Upper lobe of left lung (tissue), 6 donors: ENCODE data around the gene ZNF155. TPM values are rescaled to one million over a fixed set of nuclear protein-coding genes. Genes with fewer than 3 reads are reported as not detected.

Experiments used
- ATAC-seq, 2 donors: fragments of 200-7000 bp; cut with Tn5 transposase; one replicate each; pipeline ENCODE4 v1.9.1; 2022; ENCODE audit warnings: mild to moderate bottlenecking in 2 of 2, moderate library complexity in 2 of 2; ENCODE audit not compliant: low FRiP score in 2 of 2
- DNase-seq, 2 donors: peaks; one replicate each; pipeline ENCODE4 v3.0.0-alpha.2; 2019 to 2020
- H3K27ac ChIP-seq, 4 donors: fragments of 200-600 bp; sonication (generic); one replicate each; pipeline ENCODE4 v1.5.1; 2016 to 2019
- H3K27me3 ChIP-seq, 4 donors: fragments of 200-600 bp; sonication (generic); one replicate each; pipeline ENCODE4 v1.5.1; 2017 to 2019
- H3K36me3 ChIP-seq, 4 donors: fragments of 200-600 bp; sonication (generic); one replicate each; pipeline ENCODE4 v1.5.1; 2016 to 2019
- H3K4me1 ChIP-seq, 4 donors: fragments of 200-600 bp; sonication (generic); one replicate each; pipeline ENCODE4 v1.5.1; 2018 to 2019
- H3K4me3 ChIP-seq, 4 donors: fragments of 200-600 bp; sonication (generic); one replicate each; pipeline ENCODE4 v1.5.1; 2017 to 2019; ENCODE audit warnings: mild to moderate bottlenecking in 2 of 4, moderate library complexity in 1 of 4
- H3K9me3 ChIP-seq, 4 donors: fragments of 200-600 bp; sonication (generic); one replicate each; pipeline ENCODE4 v1.5.1; 2018 to 2019
- EP300 ChIP-seq, 4 donors: sonication (generic); formaldehyde crosslinking; IDR thresholded peaks; one replicate each; pipeline ENCODE4 v1.5.1; 2017; ENCODE audit warnings: antibody characterized with exemption in 4 of 4, control low read depth in 2 of 4
- POLR2A ChIP-seq, 4 donors: fragments of 450-650 bp; IDR thresholded peaks; one replicate each; pipeline ENCODE4 v1.5.1; 2016 to 2017; ENCODE audit warnings: antibody characterized with exemption in 4 of 4, mild to moderate bottlenecking in 2 of 4
- POLR2AphosphoS5 ChIP-seq, 2 donors: sonication (generic); formaldehyde crosslinking; IDR thresholded peaks; one replicate each; pipeline ENCODE4 v1.5.1; 2017; ENCODE audit warnings: antibody characterized with exemption in 2 of 2
- WGBS, 2 donors: methylation state at CpG; one replicate each; pipeline ENCODE4 v1.1.5; 2017 to 2018; 5-methylcytosine and 5-hydroxymethylcytosine counted together
- total RNA-seq, 6 donors: library from RNA; depleted of rRNA in 4 of 6; stranded (reverse); fragments of >200 nt in 4 of 6; gene quantifications; one replicate each; pipeline versions ENCODE4 v1.1.0 to v1.2.1, GENCODE V29; 2016 to 2021
- TF ChIP-seq, protein P1 (sequence below), 6 experiments: fragments of 450-650 bp in 4 of 6; fragments of 200-600 bp in 2 of 6; sonication (generic) in 2 of 6; IDR thresholded peaks; one replicate each; pipeline ENCODE4 v1.5.1; 2016 to 2019; ENCODE audit warnings: antibody characterized with exemption in 6 of 6
- donor health status: DM: no; HTN: no; CAD: no; lungs with moderate emphysema.
- donor health status: DM: no; HTN: yes; CAD: no; lungs with severe emphysema.

Gene ZNF155
- total RNA-seq, 6 donors from 2014 or later, result 3.4 to 8.6 (median 5.7) TPM

DNA sequence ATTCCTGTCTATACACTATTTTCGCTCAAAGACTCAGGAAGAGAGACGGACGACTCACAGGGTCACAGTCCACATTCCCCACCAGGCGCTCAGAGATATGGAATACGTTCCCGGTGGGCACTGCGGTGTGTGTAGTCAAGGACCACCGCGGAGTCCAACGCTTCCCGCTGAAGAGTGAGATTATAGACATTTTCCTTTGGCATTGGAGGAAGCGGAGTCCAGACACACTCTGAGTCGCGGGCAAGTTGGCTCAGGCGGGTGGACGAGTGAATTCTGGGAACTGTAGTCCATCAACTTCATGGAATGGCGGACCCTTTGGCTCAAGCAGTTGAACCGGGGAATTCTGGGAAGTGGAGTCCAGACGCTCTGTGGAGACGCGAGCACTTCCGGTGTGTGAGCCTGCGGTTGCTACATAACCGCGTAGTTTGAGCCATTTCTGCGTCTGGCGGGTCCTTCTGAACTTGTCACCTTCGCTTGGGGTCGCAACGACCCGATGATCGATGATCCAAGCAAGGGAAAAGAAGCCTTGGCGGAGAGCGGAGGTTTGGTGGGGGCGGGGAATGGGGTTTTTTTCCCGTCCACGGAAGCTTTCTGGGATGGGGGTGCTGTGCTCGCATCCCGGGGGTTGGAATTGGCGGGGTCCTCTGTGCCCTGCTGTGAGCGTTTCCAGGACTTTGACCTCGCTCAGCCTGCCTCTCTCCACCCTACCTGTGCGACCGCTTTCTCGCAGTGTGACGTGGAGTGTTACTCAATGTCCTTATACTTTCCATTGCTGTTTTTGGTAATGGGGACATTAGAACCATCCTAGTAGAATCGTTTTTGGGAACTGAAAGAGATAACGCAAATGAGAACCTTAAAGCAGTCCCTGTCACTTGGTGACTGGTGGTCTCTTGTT is 18.8 kb downstream of the ZNF155 start, which contains the start of gene ZNF230:
ZNF230 (plus strand) TSS at position 392 of the 895 bp plus-strand sequence. CDS start 4,122 bp downstream, outside the sequence.
- H3K4me3 ChIP-seq, result peak within 1 kb of the TSS; percentile 78 to 96 (median 87)
- 0 to 1% methylated on average over 29 to 48 of the region's 48 CpGs for WGBS, 2 donors
- H3K36me3 ChIP-seq, result peaks cover 2 to 13% (median 10%) of the 10 kb centered on the region in 4 donors
- peaks cover 10 to 16% (median 12%) of the 10 kb centered on the region in 4 donors for H3K4me1 ChIP-seq
- peaks cover 6 to 30% (median 21%) of the 10 kb centered on the region in 4 donors for H3K9me3 ChIP-seq
- DNase-seq, result peak; percentile 24 to 96
- peak within 1 kb of the TSS; percentile 70 to 90 (median 87) for H3K27ac ChIP-seq
- peak; percentile 99 to 100 for ATAC-seq
- TF ChIP-seq EP300 (IDR thresholded peaks at IDR 0.05) (no peak), POLR2AphosphoS5 (IDR thresholded peaks at IDR 0.05) (peak; percentile 82 to 85), POLR2A (IDR thresholded peaks at IDR 0.05) (peak in 1 of 4 donors; percentile 50)
- TF ChIP-seq, protein P1, sequence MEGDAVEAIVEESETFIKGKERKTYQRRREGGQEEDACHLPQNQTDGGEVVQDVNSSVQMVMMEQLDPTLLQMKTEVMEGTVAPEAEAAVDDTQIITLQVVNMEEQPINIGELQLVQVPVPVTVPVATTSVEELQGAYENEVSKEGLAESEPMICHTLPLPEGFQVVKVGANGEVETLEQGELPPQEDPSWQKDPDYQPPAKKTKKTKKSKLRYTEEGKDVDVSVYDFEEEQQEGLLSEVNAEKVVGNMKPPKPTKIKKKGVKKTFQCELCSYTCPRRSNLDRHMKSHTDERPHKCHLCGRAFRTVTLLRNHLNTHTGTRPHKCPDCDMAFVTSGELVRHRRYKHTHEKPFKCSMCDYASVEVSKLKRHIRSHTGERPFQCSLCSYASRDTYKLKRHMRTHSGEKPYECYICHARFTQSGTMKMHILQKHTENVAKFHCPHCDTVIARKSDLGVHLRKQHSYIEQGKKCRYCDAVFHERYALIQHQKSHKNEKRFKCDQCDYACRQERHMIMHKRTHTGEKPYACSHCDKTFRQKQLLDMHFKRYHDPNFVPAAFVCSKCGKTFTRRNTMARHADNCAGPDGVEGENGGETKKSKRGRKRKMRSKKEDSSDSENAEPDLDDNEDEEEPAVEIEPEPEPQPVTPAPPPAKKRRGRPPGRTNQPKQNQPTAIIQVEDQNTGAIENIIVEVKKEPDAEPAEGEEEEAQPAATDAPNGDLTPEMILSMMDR (IDR thresholded peaks at IDR 0.05), result peak in 1 of 6 experiments; percentile 7
- H3K27me3 ChIP-seq, result no peaks in the 10 kb centered on the region

DNA sequence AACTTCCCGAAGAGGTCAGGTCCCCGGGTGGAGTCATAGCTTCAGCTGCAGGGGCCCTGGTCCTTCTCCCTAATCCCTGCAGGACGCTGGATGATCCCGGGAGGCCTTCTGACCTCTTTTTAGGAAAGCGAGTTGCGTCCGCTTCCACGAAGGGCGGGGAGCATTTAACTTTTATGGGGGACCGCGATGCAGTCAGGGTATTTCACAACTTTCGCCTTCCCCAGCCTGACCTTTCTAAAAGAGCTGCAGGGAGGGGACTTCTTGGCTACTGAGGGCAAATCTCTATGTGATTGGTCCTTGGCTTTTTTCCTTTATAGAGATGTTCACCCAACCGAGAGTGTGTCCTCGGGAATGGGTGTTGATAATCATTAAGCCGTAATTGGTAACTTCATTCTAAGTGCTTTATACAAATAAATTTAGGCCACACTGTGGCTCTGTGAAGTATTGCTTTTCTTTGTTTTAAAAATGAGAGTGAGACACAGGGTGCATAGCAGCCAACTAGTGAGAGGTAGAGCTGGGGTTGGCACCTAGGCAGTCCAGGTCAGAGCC is 19.5 kb downstream of the ZNF155 start:
- Histone ChIP-seq H3K4me1 (peaks cover 10 to 16% (median 12%) of the 10 kb centered on the region in 4 donors), H3K27ac (peak overlapping the region in 3 of 4 donors; percentile 86 to 90 (median 88)), H3K36me3 (peaks cover 9 to 21% (median 17%) of the 10 kb centered on the region in 4 donors), H3K9me3 (peaks cover 6 to 30% (median 26%) of the 10 kb centered on the region in 4 donors), H3K4me3 (peak overlapping the region; percentile 78 to 96 (median 87)), H3K27me3 (no peaks in the 10 kb centered on the region)
- 7% methylated on average over 12 to 15 of the region's 15 CpGs for WGBS, 2 donors
- ATAC-seq, result peak; percentile 14 to 28
- TF ChIP-seq POLR2AphosphoS5 (IDR thresholded peaks at IDR 0.05) (no peak), POLR2A (IDR thresholded peaks at IDR 0.05) (no peak), EP300 (IDR thresholded peaks at IDR 0.05) (no peak)
- TF ChIP-seq, protein P1 (IDR thresholded peaks at IDR 0.05), result no peak
- no peak for DNase-seq

DNA sequence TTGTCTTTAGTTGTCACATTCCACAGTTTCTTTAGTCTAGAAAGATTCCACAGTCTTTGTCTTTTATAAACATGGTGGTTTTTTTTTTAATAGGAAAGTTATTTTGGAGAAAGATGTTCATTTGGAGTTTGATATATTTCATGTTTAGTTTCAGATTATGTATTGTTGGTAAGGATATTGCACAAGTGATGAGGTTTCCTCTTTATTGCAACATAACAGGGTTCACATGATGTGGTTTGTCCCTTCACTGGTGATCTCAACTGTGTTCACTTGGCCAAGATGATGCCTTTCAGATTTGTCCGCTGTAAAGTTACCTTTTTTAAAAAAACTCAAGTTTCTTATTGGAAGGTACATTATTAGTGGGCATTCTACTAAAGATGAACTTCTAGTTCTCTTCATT is 22.0 kb downstream of the ZNF155 start:
- peaks cover 34 to 45% (median 41%) of the 10 kb centered on the region in 4 donors for H3K36me3 ChIP-seq
- H3K27me3 ChIP-seq, result no peaks in the 10 kb centered on the region
- H3K4me3 ChIP-seq, result no peak overlapping the region
- peak overlapping the region in 1 of 4 donors; percentile 7 for H3K27ac ChIP-seq
- H3K4me1 ChIP-seq, result peaks cover 10 to 16% (median 12%) of the 10 kb centered on the region in 4 donors
- no peak for TF ChIP-seq EP300 (IDR thresholded peaks at IDR 0.05)
- TF ChIP-seq POLR2AphosphoS5 (IDR thresholded peaks at IDR 0.05), result peak in 1 of 2 donors; percentile 21
- H3K9me3 ChIP-seq, result peaks cover 30 to 53% (median 44%) of the 10 kb centered on the region in 4 donors
- DNase-seq, result no peak
- WGBS, 2 donors, result 67 to 76% methylated on average over 1 of the region's 1 CpG
- no peak for ATAC-seq

DNA sequence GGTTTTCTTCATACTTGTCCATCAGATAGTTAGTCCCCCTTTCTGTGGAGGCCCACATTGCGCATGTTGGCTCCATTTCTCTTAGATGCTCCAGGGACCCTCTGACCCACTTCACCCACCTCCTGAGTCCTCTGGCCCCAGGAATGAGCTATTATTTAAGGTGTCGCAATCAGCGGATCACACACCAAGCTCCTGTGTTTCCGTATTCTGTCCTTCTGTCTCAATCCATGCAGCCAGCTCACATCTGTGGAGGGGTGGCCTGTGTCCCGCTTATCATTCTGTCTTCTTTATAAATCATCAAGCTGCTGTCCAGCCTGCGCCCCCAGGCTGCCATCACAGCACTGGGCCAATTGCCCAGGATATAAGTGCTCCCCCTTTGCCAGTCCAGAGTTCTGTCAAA is 23.5 kb downstream of the ZNF155 start:
- H3K36me3 ChIP-seq, result peaks cover 37 to 55% (median 53%) of the 10 kb centered on the region in 4 donors
- WGBS, 2 donors, result 94 to 98% methylated on average over 6 of the region's 6 CpGs

More for the DNA sequence above, 23.5 kb downstream of the ZNF155 start:
- DNase-seq (no peak), ATAC-seq (no peak)
- H3K4me3 ChIP-seq, result no peak overlapping the region
- H3K27me3 ChIP-seq, result no peaks in the 10 kb centered on the region
- TF ChIP-seq POLR2AphosphoS5 (IDR thresholded peaks at IDR 0.05), result no peak
- TF ChIP-seq POLR2A (IDR thresholded peaks at IDR 0.05), result no peak
- TF ChIP-seq, protein P1 (IDR thresholded peaks at IDR 0.05), result no peak
- no peak for TF ChIP-seq EP300 (IDR thresholded peaks at IDR 0.05)
- H3K4me1 ChIP-seq, result peaks cover 6 to 10% (median 8%) of the 10 kb centered on the region in 4 donors
- no peak overlapping the region for H3K27ac ChIP-seq
- peaks cover 42 to 67% (median 59%) of the 10 kb centered on the region in 4 donors for H3K9me3 ChIP-seq
